SHP77 treated with DMSO at 0.1 percent for 48 hours (cell line): Measurements from ENCODE around the gene SHD.
"Not testable (repeated sequence)": the region's sequence is repeated elsewhere in the genome, so short reads cannot be mapped to it uniquely, and the experiment has no call there.

Experiments used
- DNase-seq: peaks from one replicate; lab custom pipeline; 2025; lab: John Stamatoyannopoulos, UW

Gene SHD

GRCh38 chr19:4327252-4327876, 48.3 kb downstream of the SHD start:
- DNase-seq = no peak

DNA sequence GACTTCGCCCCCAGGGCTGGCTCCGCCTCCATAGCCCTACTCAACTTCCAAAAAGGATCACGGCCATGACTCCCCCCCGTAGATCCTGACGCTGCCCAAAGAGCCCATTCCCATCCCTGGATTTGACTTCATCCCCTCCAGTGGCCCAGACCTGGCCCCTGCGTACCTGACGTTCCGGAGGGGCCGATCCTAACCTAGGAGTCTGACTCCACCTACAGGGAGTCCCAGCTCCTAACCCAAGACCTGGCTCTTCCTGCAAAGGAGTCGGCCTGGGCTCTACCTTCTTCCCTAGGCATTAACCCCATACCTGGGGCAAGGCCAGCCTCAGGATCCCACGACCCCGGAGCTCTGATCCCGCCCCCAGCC, 48.8 kb downstream of the SHD start:
- no peak for DNase-seq

DNA sequence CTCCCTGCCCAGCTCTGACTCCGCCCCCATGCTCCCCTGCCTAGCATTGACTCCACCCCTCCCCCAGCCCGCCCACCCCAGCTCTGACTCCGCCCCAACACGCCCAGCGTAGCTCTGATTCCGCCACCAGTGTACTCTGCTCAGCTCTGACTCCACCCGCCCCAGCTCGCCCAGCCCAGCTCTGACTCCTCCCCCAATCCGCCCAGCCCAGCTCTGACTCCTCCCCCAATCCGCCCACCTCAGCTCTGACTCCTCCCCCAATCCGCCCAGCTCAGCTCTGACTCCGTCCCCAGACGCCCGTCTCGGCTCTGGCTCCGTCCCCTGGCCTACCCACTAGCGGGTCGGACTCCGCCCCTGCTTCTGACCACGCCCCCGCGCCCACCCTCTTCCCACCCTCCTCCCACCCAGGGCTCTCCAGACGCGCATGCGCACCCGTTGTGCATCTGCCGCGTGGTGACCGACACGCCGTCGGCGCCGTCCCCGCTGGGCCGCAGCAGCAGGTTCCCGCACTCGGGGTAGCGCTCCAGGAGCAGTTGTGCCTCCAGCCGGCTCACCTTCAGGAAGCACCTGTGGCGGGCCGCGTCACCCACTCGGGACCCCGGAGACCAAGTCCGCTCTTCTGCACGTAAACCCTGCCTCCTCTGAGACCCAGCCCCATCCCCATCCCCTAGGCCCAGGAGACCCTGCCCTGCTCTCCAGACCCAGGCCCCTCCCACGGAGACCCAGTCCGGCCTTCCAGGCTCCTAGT, 49.4 kb downstream of the SHD start:
- DNase-seq = no peak

GRCh38 chr19:4328991-4329681, 50.1 kb downstream of the SHD start:
- not testable (repeated sequence) for DNase-seq

DNA sequence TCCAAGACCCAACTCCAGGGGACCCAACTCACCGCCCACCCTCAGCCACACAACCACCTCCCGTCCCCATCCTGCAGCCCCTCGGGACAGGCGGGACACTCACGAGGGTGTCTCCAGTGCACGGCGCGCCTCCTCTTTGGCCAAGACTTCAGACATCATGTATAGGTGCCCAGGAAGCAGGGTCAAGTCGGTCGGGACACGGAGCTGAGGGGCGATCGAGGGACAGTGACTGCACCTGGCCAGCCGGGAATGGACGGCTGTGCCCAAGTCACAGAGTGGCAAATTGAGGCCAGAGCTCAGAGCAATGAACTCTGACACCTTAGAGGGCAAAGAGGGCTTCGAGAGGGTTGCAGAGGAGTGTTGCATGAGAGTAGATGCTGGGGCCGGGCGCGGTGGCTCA, 50.8 kb downstream of the SHD start:
- no peak for DNase-seq

DNA sequence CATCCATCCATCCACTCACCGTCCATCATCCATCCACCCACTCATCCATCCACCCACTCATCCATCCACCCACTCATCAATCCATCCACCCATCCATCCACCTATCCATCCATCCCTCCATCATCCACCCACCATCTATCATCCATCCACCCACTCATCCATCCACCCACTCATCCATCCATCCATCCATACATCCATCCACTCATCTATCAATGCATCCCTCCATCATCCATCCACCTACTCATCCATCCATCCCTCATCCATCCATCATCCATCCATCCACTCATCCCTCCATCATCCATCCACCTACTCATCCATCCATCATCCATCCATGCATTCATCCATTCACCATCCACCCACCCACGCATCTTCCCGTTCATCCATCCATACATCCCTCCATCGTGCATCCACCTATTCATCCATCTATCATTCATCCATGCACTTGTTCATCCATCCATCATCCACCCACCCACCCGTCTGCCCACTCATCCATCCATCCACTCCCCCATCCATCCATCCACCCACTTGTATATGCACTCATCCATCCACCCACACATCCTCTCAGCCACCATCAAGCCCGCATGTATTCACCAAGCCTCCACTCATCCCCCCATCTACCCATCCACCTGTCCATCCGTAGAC, 56.0 kb downstream of the SHD start:
- no peak for DNase-seq

DNA sequence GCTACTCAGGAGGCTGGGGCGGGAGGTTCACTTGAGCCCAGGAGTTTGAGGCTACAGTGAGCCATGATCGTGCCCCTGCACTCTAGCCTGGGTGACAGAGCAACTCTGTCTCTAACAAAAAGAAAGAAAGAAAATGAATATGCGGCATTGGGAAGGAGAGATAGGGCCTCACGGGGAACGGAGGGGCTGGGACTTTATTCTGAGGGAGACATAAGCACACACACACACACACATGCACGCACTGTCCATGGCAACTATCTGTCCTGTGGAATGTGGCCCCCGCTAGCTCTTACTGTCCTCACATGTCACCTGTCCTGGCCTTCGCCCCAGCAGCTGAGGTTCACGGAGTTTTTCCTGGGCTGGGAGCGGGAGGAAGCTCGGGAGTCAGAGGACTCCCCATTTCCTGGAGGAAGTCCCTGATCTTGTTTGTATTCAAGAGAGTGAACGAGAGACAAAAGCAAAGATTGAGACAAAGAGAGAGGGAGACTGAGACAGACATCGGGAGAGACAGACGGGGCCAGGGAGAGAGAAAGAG, 58.9 kb downstream of the SHD start:
- DNase-seq = no peak

- DNase-seq = no peak
Observed at GRCh38 chr19:4338441-4339355, 59.6 kb downstream of the SHD start, which contains the start of gene STAP2. STAP2 (minus strand) TSS chr19:4338827; CDS start chr19:4338753, 74 bp downstream.
